Cortex of kidney (tissue), 1 donor: ENCODE data around the gene SH3TC1.

Experiments
- DNase-seq: peaks from one replicate; lab custom pipeline; 2025; lab: John Stamatoyannopoulos, UW

Gene SH3TC1

GRCh38 chr4:8289956-8290700, 91.0 kb downstream of the SH3TC1 start:
- DNase-seq = no peak

- no peak for DNase-seq
Measured at GRCh38 chr4:8290701-8290970, 91.5 kb downstream of the SH3TC1 start.
